NB4 (cell line): ENCODE results near the gene SGCD.

ENCODE experiments used
- DNase-seq: peaks from one replicate; pipeline ENCODE4 v3.0.0; 2010; ENCODE audit warnings: low read depth
- H3K4me3 ChIP-seq: one replicate; pipeline ENCODE4 v1.5.1; 2011; ENCODE audit warnings: mild to moderate bottlenecking, low read depth, low read length, moderate library complexity
- MYC ChIP-seq: IDR thresholded peaks from 2 replicates; pipeline ENCODE4 v1.6.1; 2011; ENCODE audit warnings: low read depth, low read length
- POLR2A ChIP-seq: IDR thresholded peaks from 2 replicates; pipeline ENCODE4 v1.6.1; 2011; ENCODE audit warnings: mild to moderate bottlenecking; ENCODE audit not compliant: insufficient read length; ENCODE audit errors: extremely low read depth
- TF ChIP-seq, protein P1 (sequence below): IDR thresholded peaks from 2 replicates; pipeline ENCODE4 v1.6.1; 2011; ENCODE audit warnings: low read depth, low read length
- TF ChIP-seq, protein P2 (sequence below): IDR thresholded peaks from one replicate; pipeline ENCODE4 v1.5.1; 2012; ENCODE audit warnings: low read depth, low read length

Gene SGCD

DNA sequence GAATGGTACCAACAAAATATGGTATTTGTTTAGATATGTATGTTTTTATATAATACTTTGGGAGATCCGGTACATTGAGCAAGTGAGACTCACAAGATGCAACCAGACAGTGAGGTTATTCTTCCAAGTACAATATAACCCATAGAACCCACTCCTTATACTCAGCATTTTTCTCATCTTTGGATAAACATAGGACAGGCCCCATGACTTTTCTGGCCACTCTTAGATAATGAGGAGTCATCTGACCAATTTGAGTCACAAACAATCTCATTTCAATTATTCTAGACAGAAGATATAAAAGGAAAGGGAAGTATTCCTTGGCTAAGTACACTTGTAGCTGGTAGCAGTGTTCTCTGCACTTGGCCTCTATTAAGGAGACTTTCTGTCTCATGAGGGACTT lies 150.2 kb downstream of the SGCD start:
- no peak for DNase-seq
- no peak overlapping the region for H3K4me3 ChIP-seq
- TF ChIP-seq, protein P1, sequence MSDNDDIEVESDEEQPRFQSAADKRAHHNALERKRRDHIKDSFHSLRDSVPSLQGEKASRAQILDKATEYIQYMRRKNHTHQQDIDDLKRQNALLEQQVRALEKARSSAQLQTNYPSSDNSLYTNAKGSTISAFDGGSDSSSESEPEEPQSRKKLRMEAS, result no peak
- TF ChIP-seq POLR2A (no peak), MYC (no peak)
- TF ChIP-seq, protein P2, sequence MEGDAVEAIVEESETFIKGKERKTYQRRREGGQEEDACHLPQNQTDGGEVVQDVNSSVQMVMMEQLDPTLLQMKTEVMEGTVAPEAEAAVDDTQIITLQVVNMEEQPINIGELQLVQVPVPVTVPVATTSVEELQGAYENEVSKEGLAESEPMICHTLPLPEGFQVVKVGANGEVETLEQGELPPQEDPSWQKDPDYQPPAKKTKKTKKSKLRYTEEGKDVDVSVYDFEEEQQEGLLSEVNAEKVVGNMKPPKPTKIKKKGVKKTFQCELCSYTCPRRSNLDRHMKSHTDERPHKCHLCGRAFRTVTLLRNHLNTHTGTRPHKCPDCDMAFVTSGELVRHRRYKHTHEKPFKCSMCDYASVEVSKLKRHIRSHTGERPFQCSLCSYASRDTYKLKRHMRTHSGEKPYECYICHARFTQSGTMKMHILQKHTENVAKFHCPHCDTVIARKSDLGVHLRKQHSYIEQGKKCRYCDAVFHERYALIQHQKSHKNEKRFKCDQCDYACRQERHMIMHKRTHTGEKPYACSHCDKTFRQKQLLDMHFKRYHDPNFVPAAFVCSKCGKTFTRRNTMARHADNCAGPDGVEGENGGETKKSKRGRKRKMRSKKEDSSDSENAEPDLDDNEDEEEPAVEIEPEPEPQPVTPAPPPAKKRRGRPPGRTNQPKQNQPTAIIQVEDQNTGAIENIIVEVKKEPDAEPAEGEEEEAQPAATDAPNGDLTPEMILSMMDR, result no peak

DNA sequence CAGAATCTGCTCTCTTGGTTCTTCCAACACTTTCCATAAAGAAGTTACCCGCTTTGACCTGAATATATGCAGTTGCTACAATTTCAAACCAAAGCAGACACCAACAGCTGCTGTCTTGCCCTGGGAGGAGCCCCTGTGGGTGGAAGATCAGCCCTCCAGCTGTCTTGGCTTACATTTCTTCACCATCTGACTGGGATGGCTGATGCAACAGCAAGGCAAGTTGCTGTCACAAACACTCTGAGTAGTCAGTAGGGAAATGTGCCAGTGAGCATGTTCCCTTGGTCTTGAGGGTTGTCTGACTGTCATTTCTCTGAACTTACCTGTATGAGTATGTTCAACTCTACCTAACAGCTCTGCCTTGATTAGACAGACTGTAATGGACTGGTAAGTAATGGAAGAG lies 152.9 kb downstream of the SGCD start:
- H3K4me3 ChIP-seq, result no peak overlapping the region
- peak; percentile 2 for DNase-seq
- TF ChIP-seq, protein P1, result no peak
- TF ChIP-seq MYC, result no peak
- TF ChIP-seq POLR2A, result no peak

GRCh38 chr5:156481741-156482140 lies 154.8 kb downstream of the SGCD start:
- no peak for DNase-seq
- TF ChIP-seq, protein P2, result no peak
- TF ChIP-seq, protein P1, result no peak
- TF ChIP-seq POLR2A (no peak), MYC (no peak)
- no peak overlapping the region for H3K4me3 ChIP-seq

DNA sequence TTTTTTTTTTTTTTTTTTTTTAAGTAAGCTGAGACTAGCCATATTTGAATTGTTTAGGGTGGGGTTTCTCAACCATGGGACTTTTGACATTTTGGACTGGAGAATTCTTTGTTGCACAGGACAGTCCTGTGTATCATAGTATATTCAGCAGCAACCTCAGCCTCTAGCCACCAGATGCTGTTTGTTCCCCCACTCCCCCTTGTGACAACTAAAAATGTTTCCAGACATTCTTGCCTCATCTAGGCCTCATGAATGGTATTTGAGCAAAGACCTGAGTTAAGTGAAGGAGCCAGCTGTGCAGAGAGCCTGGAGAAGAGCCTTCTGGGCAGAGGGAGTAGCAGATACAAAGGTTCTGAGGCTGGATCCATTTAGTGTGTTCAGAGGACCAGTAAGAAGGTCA lies 155.9 kb downstream of the SGCD start:
- H3K4me3 ChIP-seq, result no peak overlapping the region
- DNase-seq, result no peak
- TF ChIP-seq MYC, result no peak
- TF ChIP-seq, protein P2, result no peak
- TF ChIP-seq POLR2A, result no peak
- TF ChIP-seq, protein P1, result no peak

GRCh38 chr5:156486394-156487238 lies 159.7 kb downstream of the SGCD start:
- TF ChIP-seq, protein P2, result no peak
- no peak for TF ChIP-seq MYC
- no peak for TF ChIP-seq POLR2A
- TF ChIP-seq, protein P1, result no peak
- H3K4me3 ChIP-seq, result no peak overlapping the region
- DNase-seq, result no peak

DNA sequence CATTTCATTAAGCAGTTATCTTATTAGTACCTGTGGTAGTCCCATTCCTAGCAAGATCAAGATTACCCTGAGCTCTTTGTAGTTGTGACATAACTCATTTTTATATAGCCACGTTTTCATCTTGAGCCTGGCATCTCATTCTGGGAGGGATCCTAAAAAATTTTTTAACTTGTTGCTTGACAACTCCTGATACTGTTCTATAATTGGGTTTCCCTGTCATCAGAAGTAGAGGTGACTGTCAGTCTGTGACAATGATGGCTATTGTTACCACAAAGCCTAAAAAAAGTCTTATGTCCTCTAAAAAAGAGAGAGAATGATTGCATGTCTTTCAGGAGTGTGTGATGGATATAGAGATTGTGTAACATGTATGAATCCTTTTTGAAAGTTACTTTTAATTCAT lies 164.8 kb downstream of the SGCD start:
- TF ChIP-seq POLR2A (no peak), MYC (no peak)
- TF ChIP-seq, protein P2, result no peak
- TF ChIP-seq, protein P1, result no peak

More for the DNA sequence above, 164.8 kb downstream of the SGCD start:
- no peak overlapping the region for H3K4me3 ChIP-seq
- DNase-seq, result no peak
